ENCODE data around the gene SOD2. TPM values are rescaled to one million over a fixed set of nuclear protein-coding genes. Genes with fewer than 3 reads are reported as not detected.

Gene SOD2
- 185 and 192 TPM in 2 replicates for total RNA-seq

GRCh38 chr6:159693128-159693893, at the start of gene SOD2:
SOD2 (minus strand) TSS chr6:159693241; CDS start chr6:159693167, 74 bp downstream.

GRCh38 chr6:159726918-159727716, 34.1 kb upstream of the SOD2 start, which contains the start of gene WTAP:
WTAP (plus strand) TSS chr6:159727506; CDS start chr6:159736266, 8,760 bp downstream.

Other genes with a start within 250 kb of the SOD2 start
- 71.5 and 75.4 TPM in 2 replicates for gene WTAP, start 34.3 kb upstream of the SOD2 start, total RNA-seq
- 43.2 and 54.2 TPM in 2 replicates for gene ACAT2, start 68.8 kb upstream of the SOD2 start, total RNA-seq
- 226 and 252 TPM in 2 replicates for gene TCP1, start 96.4 kb upstream of the SOD2 start, total RNA-seq
- 96.7 and 140 TPM in 2 replicates for gene MRPL18, start 97.2 kb upstream of the SOD2 start, total RNA-seq
- gene PNLDC1, start 107.0 kb upstream of the SOD2 start, total RNA-seq: 0.27 TPM in 1 of 2 replicates, not detected in the other
- gene MAS1, start 197.7 kb upstream of the SOD2 start, total RNA-seq: not detected in 2 replicates

All from mammary microvascular endothelial cell (primary cell).